Measurements from ENCODE around the gene GPR39.

GRCh38 chr2:132641819-132642218 is 225.2 kb downstream of the GPR39 start:
- TF ChIP-seq CTCF (IDR thresholded peaks at IDR 0.05; ENCODE audit: extremely low read depth in 1 of 2, insufficient read depth in 1 of 2, low read depth in 1 of 2, low read length in 2 of 2) (no peak), POLR2AphosphoS5 (IDR thresholded peaks at IDR 0.05; ENCODE audit: insufficient read depth, low read depth, low read length) (no peak), MAX (IDR thresholded peaks at IDR 0.05; ENCODE audit: insufficient read depth, insufficient read length) (no peak), JUN (IDR thresholded peaks at IDR 0.05; ENCODE audit: borderline replicate concordance, insufficient read depth, insufficient read length, low read depth) (no peak), EZH2 (IDR thresholded peaks at IDR 0.05; ENCODE audit: borderline replicate concordance, low read depth, low read length, severe bottlenecking) (no peak)
